Transverse colon (tissue), 4 donors: ENCODE data around the gene SMIM45.

ENCODE experiments used
- DNase-seq: peaks from one replicate; pipeline ENCODE4 v3.0.0-alpha.2; 2019
- H3K27ac ChIP-seq, 4 donors: fragments of 200-600 bp; sonication (generic); 2 replicates each; pipeline ENCODE4 v1.5.1; 2016 to 2018; ENCODE audit warnings: inconsistent platforms in 4 of 4
- H3K27me3 ChIP-seq: fragments of 200-600 bp; sonication (generic); 2 replicates; pipeline ENCODE4 v1.5.1; 2017; ENCODE audit warnings: inconsistent platforms
- H3K36me3 ChIP-seq, 4 donors: fragments of 200-600 bp; sonication (generic); 2 replicates each; pipeline ENCODE4 v1.5.1; 2017 to 2019; ENCODE audit warnings: inconsistent platforms in 4 of 4
- H3K4me1 ChIP-seq, 4 donors: fragments of 200-600 bp; sonication (generic); 2 replicates each; pipeline ENCODE4 v1.5.1; 2017 to 2020; ENCODE audit warnings: inconsistent platforms in 4 of 4
- H3K4me3 ChIP-seq, 4 donors: fragments of 200-600 bp; sonication (generic); 1 replicate in 1 of 4; 2 replicates in 3 of 4; pipeline versions ENCODE4 v1.5.1 to v1.6.1; 2017 to 2019; ENCODE audit warnings: inconsistent platforms in 4 of 4
- H3K9me3 ChIP-seq, 2 donors: fragments of 200-600 bp; sonication (generic); 2 replicates each; pipeline ENCODE4 v1.5.1; 2017 to 2019; ENCODE audit warnings: inconsistent platforms in 2 of 2
- CTCF ChIP-seq, 5 experiments: fragments of 200-600 bp in 3 of 5; fragments of 450-650 bp in 2 of 5; sonication (generic) in 3 of 5; IDR thresholded peaks; 1 replicate in 2 of 5; 2 replicates in 3 of 5; pipeline ENCODE4 v1.5.1; 2016 to 2017; ENCODE audit warnings: antibody characterized with exemption in 5 of 5, inconsistent platforms in 3 of 5, mild to moderate bottlenecking in 2 of 5, moderate library complexity in 1 of 5
- EP300 ChIP-seq: sonication (generic); formaldehyde crosslinking; IDR thresholded peaks from one replicate; pipeline ENCODE4 v1.6.1; 2017; ENCODE audit warnings: antibody characterized with exemption, low read depth
- POLR2A ChIP-seq: fragments of 450-650 bp; IDR thresholded peaks from one replicate; pipeline ENCODE4 v1.6.1; 2016; ENCODE audit warnings: antibody characterized with exemption, mild to moderate bottlenecking, moderate library complexity
- POLR2AphosphoS5 ChIP-seq, 3 donors: sonication (generic); formaldehyde crosslinking; IDR thresholded peaks; one replicate each; pipeline ENCODE4 v1.6.1; 2016; ENCODE audit warnings: antibody characterized with exemption in 3 of 3
- WGBS, 2 donors: methylation state at CpG; one replicate each; pipeline ENCODE4 v1.1.5; 2018; ENCODE audit warnings: low coverage in 1 of 2; 5-methylcytosine and 5-hydroxymethylcytosine counted together
- in situ Hi-C, 4 donors: fragments of 200-750 bp; cut with MboI; loops; one replicate each; pipeline versions ENCODE4 v1.15.0 to v1.15.1; 2017; ENCODE audit warnings: low sequenced_read_pairs in 3 of 4, low pct_ligation_motif_present in 1 of 4, low pct_unique_long_range_greater_than_20kb in 1 of 4
- intact Hi-C: fragments of 100-400 bp; cut with DNase I; formaldehyde crosslinking; loops from one replicate; pipeline ENCODE4 v1.15.1; 2023; ENCODE audit warnings: low total_unique reads

SMIM45 gene

GRCh38 chr22:41922328-41922727, 29.6 kb upstream of the SMIM45 start:
- no peak for DNase-seq
- Histone ChIP-seq H3K36me3 (no peaks in the 10 kb centered on the region), H3K4me1 (peaks cover 9 to 40% (median 32%) of the 10 kb centered on the region in 4 donors), H3K27ac (no peak overlapping the region), H3K9me3 (no peaks in the 10 kb centered on the region), H3K27me3 (peaks cover 69% of the 10 kb centered on the region), H3K4me3 (no peak overlapping the region)
- TF ChIP-seq POLR2A (no peak), CTCF (IDR thresholded peaks at IDR 0.05) (no peak), POLR2AphosphoS5 (IDR thresholded peaks at IDR 0.05) (no peak)
- in situ Hi-C loops (no loop called here), intact Hi-C loops (no loop called here)
- WGBS, 2 donors = 75 to 83% methylated on average over 2 to 5 of the region's 5 CpGs

- Histone ChIP-seq H3K27me3 (peaks cover 68% of the 10 kb centered on the region), H3K27ac (no peak overlapping the region), H3K4me3 (no peak overlapping the region), H3K9me3 (no peaks in the 10 kb centered on the region), H3K36me3 (no peaks in the 10 kb centered on the region), H3K4me1 (peaks cover 9 to 37% (median 28%) of the 10 kb centered on the region in 4 donors)
- TF ChIP-seq EP300 (no peak), CTCF (IDR thresholded peaks at IDR 0.05) (no peak), POLR2A (no peak), POLR2AphosphoS5 (IDR thresholded peaks at IDR 0.05) (no peak)
- intact Hi-C loops (no loop called here), in situ Hi-C loops (no loop called here)
- no peak for DNase-seq
- WGBS, 2 donors = 85% methylated on average over 4 of the region's 4 CpGs; no CpG with 5 or more reads in 1 of the 2 donors
Observed at GRCh38 chr22:41922940-41923594, 28.9 kb upstream of the SMIM45 start.

GRCh38 chr22:41923595-41924276, 28.2 kb upstream of the SMIM45 start:
- Histone ChIP-seq H3K27me3 (peaks cover 65% of the 10 kb centered on the region), H3K36me3 (no peaks in the 10 kb centered on the region), H3K27ac (no peak overlapping the region), H3K4me3 (no peak overlapping the region), H3K9me3 (no peaks in the 10 kb centered on the region), H3K4me1 (peaks cover 9 to 31% (median 24%) of the 10 kb centered on the region in 4 donors)
- intact Hi-C loops = no loop called here
- no peak for DNase-seq
- in situ Hi-C loops = no loop called here
- TF ChIP-seq POLR2AphosphoS5 (IDR thresholded peaks at IDR 0.05) (no peak), EP300 (no peak), CTCF (IDR thresholded peaks at IDR 0.05) (no peak), POLR2A (no peak)
- WGBS, 2 donors = 83 to 87% methylated on average over 7 to 14 of the region's 14 CpGs

GRCh38 chr22:41925783-41926460, 26.0 kb upstream of the SMIM45 start:
- intact Hi-C loops = no loop called here
- peak overlapping the region in 3 of 4 donors; percentile 18 to 65 (median 34) for H3K27ac ChIP-seq
- H3K9me3 ChIP-seq = no peaks in the 10 kb centered on the region
- WGBS, 2 donors = 6% methylated on average over 23 of the region's 48 CpGs; no CpG with 5 or more reads in 1 of the 2 donors
- TF ChIP-seq POLR2A (no peak), EP300 (no peak), CTCF (IDR thresholded peaks at IDR 0.05) (peak; percentile 38 to 83 (median 68))
- in situ Hi-C loops = loop anchor here in 1 of 4 donors (25.0 kb wide), 1 partner anchor 114 kb away; the partner anchor contains the start of gene CCDC134
- peak overlapping the region; percentile 14 to 63 (median 44) for H3K4me3 ChIP-seq
- peak; percentile 87 for DNase-seq
- peaks cover 0 to 14% (median 12%) of the 10 kb centered on the region in 4 donors for H3K4me1 ChIP-seq
- H3K36me3 ChIP-seq = no peaks in the 10 kb centered on the region
- H3K27me3 ChIP-seq = peaks cover 45% of the 10 kb centered on the region
